Measurements from ENCODE around the gene GRID2.

DNA sequence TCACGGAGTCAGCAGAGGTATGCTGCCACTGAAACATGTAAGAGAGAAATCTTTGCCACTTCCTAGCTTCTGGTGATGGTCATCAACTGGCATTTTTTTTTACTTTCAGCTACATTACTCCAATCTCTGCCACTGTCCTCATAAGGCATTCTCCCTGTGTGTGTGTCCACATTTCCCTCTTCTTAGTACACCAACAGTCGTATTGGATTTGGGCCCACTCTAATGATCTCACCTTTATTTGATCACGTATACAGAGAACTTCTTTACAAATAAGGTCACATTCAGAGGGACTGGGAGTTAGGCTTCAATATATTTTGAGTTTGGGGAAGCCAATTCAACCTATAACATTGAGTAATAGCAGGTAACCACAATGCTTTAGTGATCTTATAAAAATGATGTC lies 649.1 kb downstream of the GRID2 start:
- TF ChIP-seq, protein P1, sequence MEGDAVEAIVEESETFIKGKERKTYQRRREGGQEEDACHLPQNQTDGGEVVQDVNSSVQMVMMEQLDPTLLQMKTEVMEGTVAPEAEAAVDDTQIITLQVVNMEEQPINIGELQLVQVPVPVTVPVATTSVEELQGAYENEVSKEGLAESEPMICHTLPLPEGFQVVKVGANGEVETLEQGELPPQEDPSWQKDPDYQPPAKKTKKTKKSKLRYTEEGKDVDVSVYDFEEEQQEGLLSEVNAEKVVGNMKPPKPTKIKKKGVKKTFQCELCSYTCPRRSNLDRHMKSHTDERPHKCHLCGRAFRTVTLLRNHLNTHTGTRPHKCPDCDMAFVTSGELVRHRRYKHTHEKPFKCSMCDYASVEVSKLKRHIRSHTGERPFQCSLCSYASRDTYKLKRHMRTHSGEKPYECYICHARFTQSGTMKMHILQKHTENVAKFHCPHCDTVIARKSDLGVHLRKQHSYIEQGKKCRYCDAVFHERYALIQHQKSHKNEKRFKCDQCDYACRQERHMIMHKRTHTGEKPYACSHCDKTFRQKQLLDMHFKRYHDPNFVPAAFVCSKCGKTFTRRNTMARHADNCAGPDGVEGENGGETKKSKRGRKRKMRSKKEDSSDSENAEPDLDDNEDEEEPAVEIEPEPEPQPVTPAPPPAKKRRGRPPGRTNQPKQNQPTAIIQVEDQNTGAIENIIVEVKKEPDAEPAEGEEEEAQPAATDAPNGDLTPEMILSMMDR (IDR thresholded peaks at IDR 0.05) = no peak
- TF ChIP-seq POLR2A (IDR thresholded peaks at IDR 0.05) = no peak

All from transverse colon (tissue), 3 donors.